NCI-H2227 treated with DMSO at 0.1 percent for 48 hours (cell line): ENCODE results near the gene TTC39C.
"Not testable (repeated sequence)": the region's sequence is repeated elsewhere in the genome, so short reads cannot be mapped to it uniquely, and the experiment has no call there.

Experiments used
- DNase-seq: peaks from one replicate; lab custom pipeline; 2025; lab: John Stamatoyannopoulos, UW

TTC39C gene

DNA sequence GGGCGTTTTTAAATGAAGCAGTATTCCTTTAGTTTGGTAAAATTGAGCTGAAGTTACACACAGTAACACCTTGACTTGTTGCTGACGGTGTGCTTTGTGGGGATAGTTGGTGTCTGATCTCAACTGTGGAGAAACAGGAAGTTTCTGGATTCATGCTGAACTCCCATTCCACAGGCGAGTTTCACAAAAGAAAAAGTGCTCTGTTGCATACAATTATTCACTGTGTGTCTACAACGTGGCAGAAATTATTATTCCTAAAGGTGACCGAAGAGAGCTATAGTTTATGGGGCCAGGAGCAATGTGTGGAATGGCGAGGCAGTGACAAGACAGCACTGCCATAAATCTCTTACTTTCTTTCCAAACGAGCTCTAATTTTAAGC, 123.8 kb downstream of the TTC39C start:
- DNase-seq = no peak

DNA sequence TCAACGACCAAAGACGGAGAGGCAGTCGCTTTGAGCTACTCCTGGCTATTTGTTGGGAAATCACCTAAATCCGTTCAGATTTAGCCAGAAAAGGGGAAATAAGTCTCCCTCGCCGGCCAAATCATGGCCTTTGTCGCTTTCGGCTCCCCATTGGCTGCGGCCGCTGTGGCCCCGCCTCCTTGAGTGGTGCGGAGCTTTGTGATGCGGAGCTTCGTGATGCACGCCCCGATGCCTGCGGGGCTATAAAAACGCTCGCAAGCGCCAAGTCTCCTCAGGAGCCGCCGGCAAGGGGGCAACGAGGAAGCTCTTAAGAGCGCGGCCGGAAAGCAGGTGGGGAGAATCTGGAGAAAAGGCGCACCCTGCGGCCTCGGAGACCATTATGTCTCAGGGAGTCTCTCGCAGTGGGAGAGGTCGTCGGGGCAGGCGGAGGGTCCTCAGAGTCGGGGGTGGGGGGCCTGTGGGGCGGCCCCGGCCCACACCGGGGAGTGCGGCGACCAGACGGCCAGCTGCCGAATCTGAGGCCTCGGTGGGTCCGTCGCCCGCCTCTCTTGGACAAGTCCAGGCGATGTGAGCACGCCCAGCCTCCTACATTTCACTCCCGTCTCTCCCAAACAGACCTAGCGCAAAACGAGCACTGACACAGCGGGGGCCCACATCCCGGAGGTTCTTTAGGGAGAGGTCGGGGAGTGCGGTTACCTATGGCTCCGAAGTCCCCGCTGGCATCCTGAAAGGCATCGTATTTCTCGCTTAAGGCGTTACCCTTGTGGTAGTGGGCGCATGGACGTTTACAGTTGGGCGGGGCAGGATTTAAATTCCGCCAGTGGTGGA, 124.4 kb downstream of the TTC39C start, which contains the start of gene CABYR:
Gene CABYR, plus strand, starts transcription at position 274 of the 828 bp plus-strand sequence. CDS start 4,053 bp downstream, outside the sequence.
- peak; percentile 87 for DNase-seq

DNA sequence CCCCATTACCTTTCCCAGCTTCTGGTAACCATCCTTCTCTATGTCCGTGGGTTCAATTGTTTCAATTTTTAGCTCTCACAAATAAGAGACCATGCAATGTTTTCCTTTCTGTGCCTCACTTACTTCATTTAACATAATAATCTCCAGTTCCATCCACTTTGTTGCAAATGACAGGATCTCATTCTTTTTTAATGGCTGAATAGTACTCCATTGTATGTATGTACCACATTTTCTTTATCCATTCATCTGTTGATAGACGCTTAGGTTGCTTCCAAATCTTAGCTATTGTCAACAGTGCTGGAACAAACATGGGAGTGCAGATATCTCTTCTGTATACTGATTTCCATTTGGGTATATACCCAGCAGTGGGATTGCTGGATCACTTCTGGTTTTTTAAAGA, 126.1 kb downstream of the TTC39C start:
- DNase-seq = no peak

DNA sequence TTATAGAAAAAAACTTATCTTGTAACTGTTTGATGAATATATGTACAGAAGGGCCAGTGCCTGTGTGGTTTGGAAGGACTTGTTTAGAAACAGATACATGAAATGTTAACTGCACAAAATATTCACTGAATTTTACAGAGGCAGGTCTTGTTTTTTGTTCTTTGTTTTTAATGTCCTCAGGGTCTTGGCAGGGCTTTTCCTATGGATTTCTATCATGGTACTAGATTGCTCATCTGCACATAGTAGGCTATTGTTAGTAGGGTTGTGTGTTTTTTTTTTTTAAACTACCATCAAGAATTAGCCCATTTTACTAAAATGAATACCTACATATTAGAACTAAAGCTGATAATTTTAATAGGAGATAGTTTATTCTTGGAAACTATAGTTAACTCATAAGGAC, 127.8 kb downstream of the TTC39C start:
- DNase-seq = no peak

DNA sequence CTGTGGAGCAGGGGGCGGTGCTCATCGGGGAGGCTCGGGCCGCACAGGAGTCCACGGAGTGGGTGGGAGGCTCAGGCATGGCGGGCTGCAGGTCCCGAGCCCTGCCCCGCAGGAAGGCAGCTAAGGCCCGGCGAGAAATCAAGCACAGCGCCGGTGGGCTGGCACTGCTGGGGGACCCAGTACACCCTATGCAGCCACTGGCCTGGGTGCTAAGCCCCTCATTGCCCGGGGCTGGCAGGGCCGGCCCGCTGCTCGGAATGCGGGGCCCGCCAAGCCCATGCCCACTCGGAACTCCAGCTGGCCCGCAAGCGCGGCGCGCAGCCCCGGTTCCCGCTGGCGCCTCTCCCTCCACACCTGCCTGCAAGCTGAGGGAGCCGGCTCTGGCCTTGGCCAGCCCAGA, 135.0 kb downstream of the TTC39C start:
- not testable (repeated sequence) for DNase-seq

DNA sequence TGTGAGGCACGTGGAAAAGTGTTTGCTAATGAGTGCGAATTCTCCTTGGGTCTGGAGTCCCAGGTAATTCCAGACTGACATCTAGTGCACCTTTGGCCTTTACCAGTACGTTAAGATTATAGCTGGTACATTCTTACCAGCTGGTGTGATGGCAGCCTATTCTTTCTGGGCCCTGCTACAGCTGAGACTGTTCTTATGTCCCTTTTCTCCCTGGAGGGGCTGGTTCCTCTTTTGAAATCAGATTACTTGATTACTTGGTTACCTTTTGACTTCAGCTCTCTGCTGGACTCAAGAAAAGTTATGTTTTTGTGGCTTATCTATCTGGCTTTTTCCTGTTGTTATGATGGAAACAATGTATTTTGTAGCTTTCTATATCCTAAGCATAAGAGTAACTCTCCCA, 138.8 kb downstream of the TTC39C start:
- no peak for DNase-seq

DNA sequence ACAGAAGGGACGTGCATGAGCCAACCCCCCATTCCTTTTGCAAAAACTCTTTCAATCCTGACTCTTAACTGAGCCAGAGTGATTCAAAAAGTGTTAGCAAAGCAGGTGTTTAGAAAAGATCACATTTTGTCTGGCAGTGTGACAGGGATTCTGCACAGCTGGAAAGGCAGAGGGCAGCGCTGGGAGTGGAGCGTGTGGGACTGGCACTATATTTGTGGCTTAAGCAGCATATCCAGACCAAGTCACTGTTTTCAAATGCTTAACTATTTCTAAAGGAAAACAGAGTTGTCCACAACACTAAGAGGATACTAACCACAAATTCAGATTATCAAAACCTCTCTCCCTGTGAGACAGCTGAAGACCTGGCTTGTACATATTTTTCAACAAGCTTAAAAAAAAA, 143.3 kb downstream of the TTC39C start:
- DNase-seq = no peak

DNA sequence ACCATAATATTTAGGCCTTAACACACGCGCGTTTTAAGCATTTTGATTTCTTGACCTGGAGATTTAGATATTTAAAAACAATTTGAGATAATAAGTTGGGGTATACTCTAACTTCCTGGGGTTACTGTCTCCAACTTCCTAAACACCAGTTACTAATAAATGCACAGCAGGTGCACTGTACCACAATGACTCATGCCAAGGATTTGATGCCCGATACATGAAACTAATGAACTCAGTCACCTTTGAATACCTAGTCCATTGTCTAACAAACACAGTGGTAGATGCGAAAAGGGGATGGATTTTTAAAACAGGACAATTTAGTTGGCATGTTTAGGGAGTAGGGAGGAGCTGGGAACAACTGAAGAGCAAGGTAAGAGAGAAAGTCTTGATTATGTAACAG, 145.5 kb downstream of the TTC39C start:
- no peak for DNase-seq

DNA sequence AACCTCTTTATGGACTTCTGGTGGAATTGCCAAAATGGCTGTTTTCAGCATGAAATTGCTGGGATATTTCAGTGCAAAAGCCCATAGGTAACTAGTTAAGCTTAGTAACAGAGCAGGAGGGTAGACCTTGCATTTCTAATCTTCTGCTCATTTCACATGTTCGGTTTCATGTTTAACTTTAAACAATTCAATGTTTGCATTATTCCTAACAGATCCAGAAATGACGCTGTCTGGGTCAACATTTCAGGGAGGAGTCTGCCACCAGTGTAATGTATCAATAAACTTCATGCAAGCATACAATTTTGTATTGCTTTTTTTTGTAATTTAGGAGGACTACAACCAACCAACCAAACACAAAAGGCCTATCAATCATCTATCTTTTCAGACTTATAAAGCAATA, 146.8 kb downstream of the TTC39C start:
- no peak for DNase-seq

DNA sequence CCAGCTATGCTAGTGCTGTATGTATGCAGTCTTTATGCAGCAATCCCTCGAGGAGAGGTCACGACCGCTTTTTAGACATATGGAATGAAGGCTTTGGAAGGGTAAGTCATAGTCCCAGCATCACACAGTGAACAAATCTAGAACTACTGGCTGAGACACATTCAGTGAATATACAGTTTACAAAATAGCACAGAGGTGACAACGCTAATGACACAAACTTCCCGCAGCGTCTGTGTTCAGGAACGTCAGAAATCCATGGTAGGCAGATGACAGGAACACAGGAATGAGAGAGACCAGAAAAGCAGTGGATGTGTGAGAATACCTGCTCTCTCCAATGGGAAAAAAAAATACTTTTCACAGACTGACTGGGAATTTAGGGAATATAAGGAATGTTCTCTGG, 153.9 kb downstream of the TTC39C start:
- DNase-seq = no peak

DNA sequence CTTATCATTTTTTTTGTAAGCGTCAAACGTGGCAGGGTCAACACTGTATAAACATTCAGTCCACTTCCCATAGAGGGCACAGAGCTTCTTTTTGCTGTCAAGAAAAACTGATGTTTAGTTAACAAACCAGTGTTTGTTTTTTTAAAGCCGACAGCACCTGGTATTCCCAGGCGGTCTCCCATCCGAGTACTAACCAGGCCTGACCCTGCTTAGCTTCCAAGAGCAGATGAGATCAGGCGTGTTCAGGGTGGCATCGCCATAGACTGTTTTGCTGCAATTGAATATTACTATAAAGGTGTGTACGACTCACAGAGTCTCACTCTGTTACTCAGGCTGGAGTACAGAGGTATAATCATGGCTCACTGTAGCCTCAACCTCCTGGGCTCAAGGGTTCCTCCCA, 155.8 kb downstream of the TTC39C start:
- DNase-seq = no peak

DNA sequence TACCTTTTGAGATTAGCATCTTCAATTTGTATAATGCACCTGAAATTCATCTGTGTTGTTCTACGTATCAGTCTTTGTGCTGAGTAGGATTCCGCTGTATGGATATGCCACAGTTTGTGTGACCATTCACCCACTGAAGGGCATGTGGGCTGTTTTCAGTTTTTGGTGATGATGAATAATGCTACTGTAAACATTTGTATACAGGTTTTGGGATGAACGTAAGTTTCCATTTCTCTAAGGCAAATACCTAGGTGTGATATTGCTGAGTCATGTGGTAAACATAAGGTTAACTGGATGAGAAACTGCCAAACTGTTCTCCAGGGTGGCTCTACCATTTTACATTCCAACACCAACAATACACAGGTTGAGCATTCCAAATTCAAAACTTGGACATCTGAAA, 159.4 kb downstream of the TTC39C start:
- no peak for DNase-seq

DNA sequence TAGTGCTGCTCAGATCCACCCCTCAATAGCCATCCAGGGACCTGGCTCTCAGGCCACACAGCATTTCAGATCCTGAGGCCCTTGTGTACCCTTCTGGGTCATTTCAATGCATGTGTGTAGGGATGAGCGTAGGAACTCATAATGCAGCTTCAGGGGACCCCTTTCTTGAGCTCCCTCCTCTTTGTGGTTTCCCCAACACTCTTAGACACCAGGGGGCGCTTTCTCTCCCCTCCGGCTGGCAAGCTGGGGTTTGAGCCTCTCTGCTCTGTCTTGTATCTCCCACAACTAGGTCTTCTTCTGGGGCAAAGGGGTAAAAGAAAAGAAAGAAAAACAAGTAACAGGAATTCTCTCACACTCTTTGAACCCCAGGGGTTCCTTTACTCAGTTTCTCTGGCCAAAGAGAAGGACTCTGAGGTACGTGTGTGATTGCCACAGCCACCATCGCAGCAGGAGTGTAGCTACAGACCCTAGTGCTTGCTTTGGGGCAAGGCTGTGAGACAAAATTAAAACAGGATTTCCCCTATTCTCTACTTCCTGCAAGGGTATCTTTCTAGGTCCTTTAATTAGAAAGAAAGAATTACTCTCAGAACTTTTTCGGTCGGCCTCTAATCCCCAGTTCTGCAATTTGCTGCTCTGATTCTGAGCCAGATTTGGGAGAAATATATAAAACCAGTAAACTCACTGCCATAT, 162.3 kb downstream of the TTC39C start:
- DNase-seq = peak; percentile 30

DNA sequence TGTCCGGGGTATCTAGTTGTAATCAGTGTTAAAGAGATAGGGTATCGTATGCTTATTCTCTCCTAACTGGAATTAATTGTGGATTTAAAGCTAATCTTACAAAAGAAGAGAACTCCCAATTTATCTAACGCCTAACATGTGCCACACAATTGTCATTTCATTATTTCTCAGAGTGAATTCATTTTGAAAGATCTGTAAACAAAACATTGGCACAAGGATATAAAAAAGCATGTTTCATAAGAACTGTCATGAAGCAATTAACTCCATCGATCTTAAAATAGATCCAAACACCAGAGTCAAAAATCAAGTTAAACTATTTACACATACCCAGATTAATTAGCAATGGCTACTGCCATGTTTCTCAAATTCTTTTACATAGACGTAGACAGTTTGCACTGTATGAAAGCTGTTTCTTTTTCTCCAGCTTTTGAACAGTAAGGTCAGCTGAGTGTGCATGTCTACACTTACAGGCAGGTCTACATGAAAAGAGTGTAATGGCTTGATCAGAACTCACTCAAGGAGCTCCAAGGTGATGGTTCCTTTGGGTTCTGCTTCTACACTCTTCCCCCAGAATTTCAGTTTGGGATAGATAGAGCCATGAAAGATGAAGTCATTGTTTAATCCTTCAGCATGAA, 163.1 kb downstream of the TTC39C start:
- no peak for DNase-seq

DNA sequence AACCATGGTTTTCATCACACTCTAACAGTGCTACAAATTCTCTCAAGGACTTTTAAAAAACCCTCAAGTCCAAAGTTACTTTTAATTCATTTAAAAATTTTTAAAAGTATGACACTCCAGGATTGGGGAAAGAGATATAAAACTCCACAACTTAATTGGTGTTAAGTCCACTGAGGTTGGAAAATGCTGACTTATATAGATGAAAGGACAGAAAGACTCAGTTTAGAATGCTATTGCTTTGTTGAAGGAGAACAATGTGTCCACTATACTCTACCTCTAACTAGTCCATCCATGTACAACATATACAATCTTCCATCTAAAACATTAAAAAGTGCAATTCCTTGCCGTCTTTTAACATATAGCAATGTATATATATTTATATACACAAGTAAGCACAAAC, 165.5 kb downstream of the TTC39C start:
- DNase-seq = no peak

DNA sequence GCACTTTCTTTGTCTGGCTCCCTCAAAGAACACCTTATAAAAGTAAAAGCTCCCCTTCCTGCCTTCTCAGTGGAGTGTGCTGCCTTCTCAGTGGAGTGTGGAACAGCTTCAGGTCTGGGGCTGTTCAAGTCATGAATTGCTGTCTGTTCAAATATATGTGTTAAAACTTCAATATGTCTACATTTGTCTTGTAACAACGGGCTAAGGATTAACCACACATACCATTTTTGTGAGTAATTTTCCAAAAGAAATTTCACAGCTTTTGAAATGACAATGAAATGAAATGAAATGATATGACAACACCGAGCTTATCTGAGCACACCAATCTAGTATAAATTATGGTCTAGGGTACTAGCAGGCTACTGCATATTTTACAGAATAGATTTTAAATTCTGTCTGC, 167.3 kb downstream of the TTC39C start:
- DNase-seq = no peak
